Middle frontal gyrus (tissue), 1 donor: Measurements from ENCODE around the gene MTHFD1.

Source experiments
- DNase-seq: peaks from one replicate; pipeline ENCODE4 v3.0.0-alpha.2; 2015; ENCODE audit warnings: low spot score; ENCODE audit errors: extremely low spot score

MTHFD1 gene

GRCh38 chr14:64444984-64445845 lies 57.1 kb downstream of the MTHFD1 start:
- no peak for DNase-seq

DNA sequence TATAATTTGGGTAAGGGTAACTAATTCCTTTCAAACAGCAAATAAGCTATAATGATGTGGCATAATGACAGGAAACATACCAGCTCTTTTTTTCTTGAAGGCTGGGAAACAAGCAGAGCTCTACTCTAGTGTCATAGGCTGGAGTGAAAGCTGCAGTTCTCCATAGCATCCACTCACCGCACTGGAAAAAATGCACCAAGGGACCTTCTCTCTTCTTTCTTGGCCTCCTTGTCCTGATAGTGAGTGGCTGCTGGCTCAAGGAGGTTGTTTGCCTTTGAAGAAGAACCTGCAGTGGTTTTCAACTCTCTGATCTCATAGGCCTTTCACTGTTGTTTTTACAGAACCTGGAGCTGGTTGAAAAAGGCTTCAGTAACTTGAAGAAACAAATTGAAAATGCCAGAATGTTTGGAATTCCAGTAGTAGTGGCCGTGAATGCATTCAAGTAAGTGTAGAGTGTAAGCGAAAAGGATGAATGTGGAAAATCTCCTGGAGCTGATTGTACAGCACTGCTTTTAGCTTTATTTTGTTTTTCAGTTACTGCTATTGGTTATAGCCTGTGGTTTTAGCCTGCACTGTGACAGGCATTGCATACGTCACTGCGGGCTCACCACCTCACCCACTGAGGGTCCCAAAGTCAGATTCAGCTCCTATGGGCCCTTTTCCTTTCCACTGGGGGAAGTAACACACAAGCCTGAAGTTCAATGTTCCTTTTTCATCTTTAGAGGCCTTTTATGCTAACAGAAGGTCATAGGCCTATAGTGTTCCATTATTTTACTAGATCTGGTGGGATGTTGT lies 59.9 kb downstream of the MTHFD1 start:
- no peak for DNase-seq

- DNase-seq, result no peak
Measured at GRCh38 chr14:64450255-64450654, 62.1 kb downstream of the MTHFD1 start.

GRCh38 chr14:64454671-64455070 lies 66.5 kb downstream of the MTHFD1 start:
- no peak for DNase-seq

- no peak for DNase-seq
Measured at GRCh38 chr14:64459405-64460136, 71.4 kb downstream of the MTHFD1 start.

DNA sequence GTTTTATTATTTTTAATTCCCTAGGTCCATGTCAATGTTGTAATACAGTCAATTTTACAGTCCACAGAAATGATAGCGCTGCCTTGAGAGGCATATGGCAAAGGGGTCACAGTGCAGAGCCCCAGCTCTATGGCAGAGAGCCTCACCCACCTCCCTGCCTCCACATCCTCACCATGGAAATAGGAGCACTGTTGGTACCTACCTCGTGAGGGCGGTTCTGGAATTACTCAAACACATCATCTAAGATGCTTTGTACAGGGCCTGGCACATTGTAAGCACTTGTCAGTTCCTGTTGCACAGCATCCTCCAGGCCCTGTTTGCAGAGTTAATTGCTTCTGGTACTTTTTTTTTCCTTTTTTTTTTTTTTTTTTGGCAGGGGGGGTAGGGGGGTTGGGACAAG lies 73.1 kb downstream of the MTHFD1 start:
- no peak for DNase-seq

- DNase-seq, result no peak
Measured at GRCh38 chr14:64463195-64463594, 75.0 kb downstream of the MTHFD1 start.

DNA sequence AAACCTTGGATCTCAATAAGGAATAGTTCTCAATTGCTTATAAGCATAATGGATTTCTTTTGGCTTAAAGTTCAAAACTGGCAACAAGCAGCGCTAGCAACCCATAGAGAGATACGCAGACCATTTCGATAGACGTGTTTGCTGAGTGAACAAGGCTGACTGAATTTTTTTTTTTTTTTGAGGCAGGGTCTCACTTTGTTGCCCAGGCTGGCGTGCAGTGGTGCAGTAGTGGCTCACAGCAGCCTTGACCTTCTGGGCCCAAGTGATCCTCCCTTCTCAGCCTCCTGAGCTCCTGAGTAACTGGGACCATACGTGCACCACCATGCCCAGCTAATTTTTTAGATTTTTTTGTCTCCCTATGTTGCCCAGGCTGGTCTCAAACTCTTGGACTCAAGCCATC lies 75.7 kb downstream of the MTHFD1 start:
- DNase-seq, result no peak

- DNase-seq, result no peak
Measured at GRCh38 chr14:64464651-64465050, 76.5 kb downstream of the MTHFD1 start.

DNA sequence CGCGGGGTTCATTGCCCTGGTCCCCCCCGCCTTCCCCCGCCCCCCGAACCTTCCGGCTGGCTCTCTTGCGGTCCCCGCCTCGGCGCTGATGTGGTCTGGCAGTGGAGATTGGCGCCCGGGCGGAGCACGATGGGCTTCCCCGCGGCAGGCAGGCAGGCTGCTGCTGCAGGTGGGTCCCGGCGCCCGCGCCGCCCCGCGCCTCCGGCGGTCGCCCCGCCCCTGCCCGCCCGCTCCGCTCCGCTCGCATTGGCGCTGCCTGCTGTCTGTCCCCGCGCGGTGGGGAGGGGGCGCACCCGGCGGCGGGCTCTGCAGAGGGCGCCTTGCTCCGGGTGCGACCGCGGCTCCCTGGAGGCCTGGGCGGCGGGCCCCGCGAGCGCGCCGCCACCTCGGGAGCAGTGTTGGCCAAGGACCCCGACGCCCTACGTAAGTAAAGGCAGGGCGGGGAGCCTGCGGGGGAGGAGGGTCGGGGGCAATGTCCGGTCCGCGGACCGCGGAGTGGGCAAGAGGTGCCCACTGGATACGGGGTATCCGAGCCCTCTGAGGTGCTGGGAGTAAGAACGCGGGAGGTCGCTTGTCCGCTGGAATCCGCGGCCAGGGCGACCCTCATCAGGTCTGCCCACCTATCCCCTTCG lies 77.2 kb downstream of the MTHFD1 start, which contains the start of gene AKAP5:
Gene AKAP5 (plus strand): TSS at position 309 of the 632 bp plus-strand sequence. CDS start 2,896 bp downstream, outside the sequence.
- DNase-seq, result no peak

DNA sequence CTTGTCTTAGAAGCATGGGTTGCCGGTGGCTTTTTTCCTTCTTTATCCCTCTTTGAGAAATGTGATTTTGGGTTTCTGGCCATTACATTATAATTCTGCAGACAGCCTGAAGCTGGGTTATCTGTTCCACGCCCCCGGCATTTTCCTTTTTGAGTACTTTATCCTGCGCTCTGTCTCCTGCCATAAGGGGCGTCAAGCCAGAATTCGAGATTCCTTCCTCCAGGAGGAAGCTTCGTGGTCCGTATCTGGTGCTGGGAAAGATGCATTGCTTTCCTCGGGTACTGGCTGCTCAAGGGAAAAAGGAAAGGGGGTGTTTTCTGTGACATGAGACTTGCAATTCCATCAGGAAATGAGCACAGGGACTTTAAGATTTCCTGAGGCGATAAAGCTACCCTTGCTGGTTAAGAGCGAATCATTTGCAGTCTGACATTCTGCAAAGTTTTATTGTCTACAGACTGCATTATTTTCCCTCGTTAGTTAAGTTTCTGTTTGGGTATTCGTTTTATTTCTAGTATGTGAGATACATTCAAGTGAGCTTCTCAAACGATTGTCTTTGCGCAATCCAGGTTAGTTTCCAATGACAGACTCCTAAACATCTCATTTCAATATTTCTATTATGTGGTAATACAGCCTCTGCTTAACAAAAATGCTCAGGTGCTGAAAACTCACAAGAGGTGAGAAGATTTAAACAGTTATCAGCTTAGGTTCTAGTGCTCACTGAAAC lies 77.8 kb downstream of the MTHFD1 start:
- DNase-seq, result no peak

- no peak for DNase-seq
Measured at GRCh38 chr14:64467101-64467500, 78.9 kb downstream of the MTHFD1 start.

GRCh38 chr14:64467566-64467965 lies 79.4 kb downstream of the MTHFD1 start:
- no peak for DNase-seq

- DNase-seq, result no peak
Measured at GRCh38 chr14:64468451-64468850, 80.3 kb downstream of the MTHFD1 start.

DNA sequence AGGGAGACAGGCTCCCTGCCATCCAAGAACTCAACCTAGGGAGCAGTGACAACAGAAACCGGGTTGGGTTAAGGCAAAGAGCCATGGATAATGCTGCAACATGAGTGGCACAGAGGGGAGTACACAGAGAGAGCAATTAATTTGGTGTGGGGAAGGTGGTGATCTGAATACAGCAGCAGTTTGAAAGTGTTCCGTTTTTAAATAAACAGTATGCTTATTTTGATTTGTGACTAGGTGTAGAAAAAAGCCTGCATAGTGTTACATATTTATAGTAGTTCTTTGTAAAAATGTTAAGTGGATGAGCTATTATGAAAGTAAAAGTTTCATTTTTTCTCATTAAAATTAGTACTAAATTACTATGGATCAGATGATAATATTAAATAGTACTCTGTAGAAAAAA lies 85.9 kb downstream of the MTHFD1 start:
- no peak for DNase-seq

- no peak for DNase-seq
Measured at GRCh38 chr14:64474698-64475097, 86.5 kb downstream of the MTHFD1 start.

GRCh38 chr14:64475585-64476273 lies 87.6 kb downstream of the MTHFD1 start:
- no peak for DNase-seq

- no peak for DNase-seq
Measured at GRCh38 chr14:64476438-64476837, 88.3 kb downstream of the MTHFD1 start.

DNA sequence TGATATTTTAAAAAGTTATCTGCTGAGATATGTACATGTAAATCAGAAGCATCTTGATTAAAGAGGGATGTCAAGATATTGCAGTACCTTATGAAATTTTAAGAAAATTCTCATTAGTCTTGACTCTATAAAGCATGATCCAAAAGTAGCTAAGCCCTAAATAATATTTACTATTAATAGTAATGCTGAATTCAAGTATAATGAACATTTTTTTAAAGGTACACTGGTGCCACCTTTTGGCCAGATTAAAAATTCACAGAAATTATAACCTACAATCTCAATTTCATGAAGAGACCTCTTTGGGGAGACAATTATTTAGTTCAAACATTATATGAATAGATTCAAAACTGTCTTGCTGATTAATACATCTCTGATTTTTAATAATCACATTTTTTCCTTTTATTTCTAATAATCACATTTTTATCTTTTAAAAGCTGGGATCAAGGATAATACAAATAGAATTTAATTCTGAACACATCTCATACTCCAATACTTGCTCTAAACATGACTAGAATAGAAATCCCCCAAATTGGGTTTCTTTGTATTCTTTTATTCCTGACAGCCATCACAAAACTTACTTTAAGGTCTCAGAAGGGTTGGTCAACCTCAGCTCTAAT lies 90.6 kb downstream of the MTHFD1 start:
- no peak for DNase-seq
